Activated naive CD4-positive, alpha-beta T cell treated with anti-CD3 and anti-CD28 coated beads for 36 hours (primary cell): ENCODE measurements around the gene RERE. TPM values are rescaled to one million over a fixed set of nuclear protein-coding genes. Genes with fewer than 3 reads are reported as not detected.

ENCODE experiments used
- CTCF ChIA-PET: fragments of 350-600 bp; sonication (Branson Sonifier 250); formaldehyde crosslinking; loops from one replicate; lab custom pipeline; 2021; ENCODE audit warnings: antibody characterized with exemption; lab: Charles Lee
- DNase-seq: peaks from one replicate; pipeline ENCODE4 v3.0.0-alpha.2; 2020
- H3K27ac Mint-ChIP-seq: one replicate; pipeline ENCODE4 v1.8.0; 2021; ENCODE audit warnings: mild to moderate bottlenecking, mixed read lengths
- H3K27me3 Mint-ChIP-seq: one replicate; pipeline ENCODE4 v1.8.0; 2021; ENCODE audit warnings: low read depth, mixed read lengths
- H3K36me3 Mint-ChIP-seq: one replicate; pipeline ENCODE4 v1.8.0; 2021; ENCODE audit warnings: low read depth, mixed read lengths
- H3K4me1 Mint-ChIP-seq: one replicate; pipeline ENCODE4 v1.8.0; 2021; ENCODE audit warnings: low read depth, mixed read lengths
- H3K4me3 Mint-ChIP-seq: one replicate; pipeline ENCODE4 v1.8.0; 2021; ENCODE audit warnings: mild to moderate bottlenecking, moderate library complexity, mixed read lengths
- H3K9me3 Mint-ChIP-seq: one replicate; pipeline ENCODE4 v1.8.0; 2021; ENCODE audit warnings: mixed read lengths
- intact Hi-C: fragments of 100-400 bp; cut with micrococcal nuclease; formaldehyde crosslinking; loops from one replicate; pipeline ENCODE4 v1.15.1; 2023
- total RNA-seq, 2 experiments: library from RNA; stranded (reverse); gene quantifications; one replicate each; pipeline ENCODE4 v1.2.3, GENCODE V29; 2021

RERE gene
- total RNA-seq, 2 experiments from 2014 or later = 46.4 to 47.6 TPM

GRCh38 chr1:8764293-8764937 is 53.0 kb downstream of the RERE start:
- peaks cover 6% of the 10 kb centered on the region for H3K36me3 Mint-ChIP-seq
- no peak for DNase-seq
- peaks cover 6% of the 10 kb centered on the region for H3K4me1 Mint-ChIP-seq
- no peaks in the 10 kb centered on the region for H3K9me3 Mint-ChIP-seq
- H3K4me3 Mint-ChIP-seq = no peak overlapping the region
- no peaks in the 10 kb centered on the region for H3K27me3 Mint-ChIP-seq
- CTCF ChIA-PET = interaction anchor here (0.6 to 0.7 kb wide), 2 partner anchors 253 to 333 kb away, joined by 3 read pairs; no protein-coding TSS in a partner anchor
- intact Hi-C loops = no loop called here
- no peak overlapping the region for H3K27ac Mint-ChIP-seq

- H3K27ac Mint-ChIP-seq = no peak overlapping the region
- intact Hi-C loops = no loop called here
- no peak for DNase-seq
- no peaks in the 10 kb centered on the region for H3K27me3 Mint-ChIP-seq
- CTCF ChIA-PET = interaction anchor here (0.6 to 0.7 kb wide), 2 partner anchors 253 to 334 kb away, joined by 3 read pairs; no protein-coding TSS in a partner anchor
- H3K4me3 Mint-ChIP-seq = no peak overlapping the region
- peaks cover 6% of the 10 kb centered on the region for H3K4me1 Mint-ChIP-seq
- H3K9me3 Mint-ChIP-seq = no peaks in the 10 kb centered on the region
- H3K36me3 Mint-ChIP-seq = peaks cover 6% of the 10 kb centered on the region
These were observed 53.6 kb downstream of the RERE start for GRCh38 chr1:8763888-8764287.

- H3K4me1 Mint-ChIP-seq = peaks cover 33% of the 10 kb centered on the region
- intact Hi-C loops = no loop called here
- no peak overlapping the region for H3K4me3 Mint-ChIP-seq
- no peaks in the 10 kb centered on the region for H3K36me3 Mint-ChIP-seq
- H3K27ac Mint-ChIP-seq = no peak overlapping the region
- H3K27me3 Mint-ChIP-seq = no peaks in the 10 kb centered on the region
- no peak for DNase-seq
- no peaks in the 10 kb centered on the region for H3K9me3 Mint-ChIP-seq
- CTCF ChIA-PET = interaction anchor here (0.8 kb wide), 1 partner anchor 104 kb away, joined by 3 read pairs; no protein-coding TSS in a partner anchor
These were observed 62.4 kb downstream of the RERE start for GRCh38 chr1:8754993-8755392.

- DNase-seq = no peak
- H3K27ac Mint-ChIP-seq = no peak overlapping the region
- H3K27me3 Mint-ChIP-seq = no peaks in the 10 kb centered on the region
- no peak overlapping the region for H3K4me3 Mint-ChIP-seq
- H3K4me1 Mint-ChIP-seq = peaks cover 33% of the 10 kb centered on the region
- H3K36me3 Mint-ChIP-seq = no peaks in the 10 kb centered on the region
- CTCF ChIA-PET = interaction anchor here (0.7 to 0.8 kb wide), 2 partner anchors 104 to 193 kb away, joined by 3 read pairs; no protein-coding TSS in a partner anchor
- intact Hi-C loops = no loop called here
- no peaks in the 10 kb centered on the region for H3K9me3 Mint-ChIP-seq
These were observed 63.2 kb downstream of the RERE start for GRCh38 chr1:8754247-8754650.

- Mint-ChIP-seq H3K9me3 (no peaks in the 10 kb centered on the region), H3K36me3 (no peaks in the 10 kb centered on the region), H3K27me3 (no peaks in the 10 kb centered on the region), H3K27ac (no peak overlapping the region), H3K4me3 (no peak overlapping the region), H3K4me1 (peaks cover 33% of the 10 kb centered on the region)
- CTCF ChIA-PET = interaction anchor here (0.7 kb wide), 1 partner anchor 192 kb away, joined by 3 read pairs; no protein-coding TSS in a partner anchor
- no peak for DNase-seq
- intact Hi-C loops = no loop called here
These were observed 63.7 kb downstream of the RERE start for GRCh38 chr1:8753736-8754135.

GRCh38 chr1:8752921-8753713 is 64.3 kb downstream of the RERE start:
- intact Hi-C loops = no loop called here

GRCh38 chr1:8752411-8752810 is 65.0 kb downstream of the RERE start:
- Mint-ChIP-seq H3K9me3 (no peaks in the 10 kb centered on the region), H3K27ac (peak overlapping the region; percentile 85), H3K4me1 (peaks cover 33% of the 10 kb centered on the region), H3K4me3 (peak overlapping the region; percentile 54), H3K36me3 (no peaks in the 10 kb centered on the region), H3K27me3 (no peaks in the 10 kb centered on the region)
- DNase-seq = no peak
- intact Hi-C loops = no loop called here
- CTCF ChIA-PET = interaction anchor here (0.6 to 1.7 kb wide), 6 partner anchors 49 to 468 kb away, joined by 3 to 6 read pairs (median 4); no protein-coding TSS in a partner anchor

More at GRCh38 chr1:8752921-8753713, 64.3 kb downstream of the RERE start:
- Mint-ChIP-seq H3K4me3 (no peak overlapping the region), H3K36me3 (no peaks in the 10 kb centered on the region), H3K27ac (no peak overlapping the region), H3K9me3 (no peaks in the 10 kb centered on the region), H3K27me3 (no peaks in the 10 kb centered on the region), H3K4me1 (peaks cover 33% of the 10 kb centered on the region)
- CTCF ChIA-PET = interaction anchor here (0.6 to 1.7 kb wide), 2 partner anchors 75 to 95 kb away, joined by 3 to 6 read pairs; no protein-coding TSS in a partner anchor
- no peak for DNase-seq

GRCh38 chr1:8751984-8752383 is 65.5 kb downstream of the RERE start:
- H3K27ac Mint-ChIP-seq = peak overlapping the region; percentile 85
- no peak for DNase-seq
- peak overlapping the region; percentile 54 for H3K4me3 Mint-ChIP-seq
- intact Hi-C loops = no loop called here
- H3K27me3 Mint-ChIP-seq = no peaks in the 10 kb centered on the region
- CTCF ChIA-PET = interaction anchor here (0.6 to 1.7 kb wide), 6 partner anchors 49 to 468 kb away, joined by 3 to 6 read pairs (median 4); no protein-coding TSS in a partner anchor
- H3K4me1 Mint-ChIP-seq = peaks cover 34% of the 10 kb centered on the region
- H3K9me3 Mint-ChIP-seq = no peaks in the 10 kb centered on the region
- no peaks in the 10 kb centered on the region for H3K36me3 Mint-ChIP-seq

GRCh38 chr1:8747879-8748825 is 69.3 kb downstream of the RERE start:
- CTCF ChIA-PET = interaction anchor here (0.8 to 1.7 kb wide), 3 partner anchors 13 to 257 kb away, joined by 3 to 5 read pairs (median 4); no protein-coding TSS in a partner anchor
- Mint-ChIP-seq H3K4me3 (no peak overlapping the region), H3K36me3 (no peaks in the 10 kb centered on the region), H3K4me1 (peaks cover 25% of the 10 kb centered on the region), H3K27me3 (no peaks in the 10 kb centered on the region), H3K9me3 (no peaks in the 10 kb centered on the region), H3K27ac (no peak overlapping the region)
- DNase-seq = no peak
- intact Hi-C loops = no loop called here

GRCh38 chr1:8746554-8746953 is 70.9 kb downstream of the RERE start:
- CTCF ChIA-PET = no interaction called here
- H3K36me3 Mint-ChIP-seq = no peaks in the 10 kb centered on the region
- peaks cover 18% of the 10 kb centered on the region for H3K4me1 Mint-ChIP-seq
- no peaks in the 10 kb centered on the region for H3K9me3 Mint-ChIP-seq
- H3K4me3 Mint-ChIP-seq = no peak overlapping the region
- no peak overlapping the region for H3K27ac Mint-ChIP-seq
- intact Hi-C loops = no loop called here
- H3K27me3 Mint-ChIP-seq = no peaks in the 10 kb centered on the region
- no peak for DNase-seq

GRCh38 chr1:8745749-8746390 is 71.6 kb downstream of the RERE start:
- no peak for DNase-seq
- peaks cover 2% of the 10 kb centered on the region for H3K9me3 Mint-ChIP-seq
- intact Hi-C loops = no loop called here
- H3K4me3 Mint-ChIP-seq = no peak overlapping the region
- no peak overlapping the region for H3K27ac Mint-ChIP-seq
- no peaks in the 10 kb centered on the region for H3K27me3 Mint-ChIP-seq
- CTCF ChIA-PET = interaction anchor here (0.6 kb wide), 1 partner anchor 448 kb away, joined by 3 read pairs; no protein-coding TSS in a partner anchor
- peaks cover 3% of the 10 kb centered on the region for H3K36me3 Mint-ChIP-seq
- H3K4me1 Mint-ChIP-seq = peaks cover 22% of the 10 kb centered on the region
